ENCODE results near the gene GATA2. TPM values are rescaled to one million over a fixed set of nuclear protein-coding genes. Genes with fewer than 3 reads are reported as not detected.

GATA2 gene
- total RNA-seq, 1 donor from 2014 or later = 1.7 TPM

DNA sequence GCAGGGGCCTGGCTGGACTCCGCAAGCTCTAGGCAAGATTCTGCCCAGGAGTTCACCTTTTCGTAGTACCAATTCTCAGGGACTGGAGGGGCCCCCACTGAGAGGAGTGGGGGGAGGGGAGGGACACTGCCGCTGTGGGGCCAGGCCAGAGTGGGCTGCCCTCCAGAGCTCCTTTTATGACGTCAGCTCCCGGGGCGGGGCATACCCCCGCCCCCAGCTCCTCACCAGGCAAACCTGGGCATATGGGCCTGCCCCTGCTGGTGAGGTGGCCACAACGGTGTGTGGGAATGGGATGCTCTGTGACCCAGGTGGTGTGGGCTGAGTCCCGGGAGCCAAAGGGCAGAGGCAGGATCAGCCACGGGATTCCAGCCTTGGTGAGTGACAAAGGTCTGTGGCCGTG lies 29.6 kb downstream of the GATA2 start:
- Mint-ChIP-seq H3K36me3 (ENCODE audit: insufficient read depth) (no peaks in the 10 kb centered on the region), H3K4me3 (ENCODE audit: low read depth) (no peak overlapping the region), H3K27ac (no peak overlapping the region), H3K4me1 (ENCODE audit: low read depth) (no peaks in the 10 kb centered on the region), H3K27me3 (peaks cover 65% of the 10 kb centered on the region), H3K9me3 (ENCODE audit: low read depth) (no peaks in the 10 kb centered on the region)
- no peak for DNase-seq (ENCODE audit: low spot score, unreplicated experiment)
- TF ChIP-seq, protein P1, sequence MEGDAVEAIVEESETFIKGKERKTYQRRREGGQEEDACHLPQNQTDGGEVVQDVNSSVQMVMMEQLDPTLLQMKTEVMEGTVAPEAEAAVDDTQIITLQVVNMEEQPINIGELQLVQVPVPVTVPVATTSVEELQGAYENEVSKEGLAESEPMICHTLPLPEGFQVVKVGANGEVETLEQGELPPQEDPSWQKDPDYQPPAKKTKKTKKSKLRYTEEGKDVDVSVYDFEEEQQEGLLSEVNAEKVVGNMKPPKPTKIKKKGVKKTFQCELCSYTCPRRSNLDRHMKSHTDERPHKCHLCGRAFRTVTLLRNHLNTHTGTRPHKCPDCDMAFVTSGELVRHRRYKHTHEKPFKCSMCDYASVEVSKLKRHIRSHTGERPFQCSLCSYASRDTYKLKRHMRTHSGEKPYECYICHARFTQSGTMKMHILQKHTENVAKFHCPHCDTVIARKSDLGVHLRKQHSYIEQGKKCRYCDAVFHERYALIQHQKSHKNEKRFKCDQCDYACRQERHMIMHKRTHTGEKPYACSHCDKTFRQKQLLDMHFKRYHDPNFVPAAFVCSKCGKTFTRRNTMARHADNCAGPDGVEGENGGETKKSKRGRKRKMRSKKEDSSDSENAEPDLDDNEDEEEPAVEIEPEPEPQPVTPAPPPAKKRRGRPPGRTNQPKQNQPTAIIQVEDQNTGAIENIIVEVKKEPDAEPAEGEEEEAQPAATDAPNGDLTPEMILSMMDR (IDR thresholded peaks at IDR 0.05; ENCODE audit: unreplicated experiment) = no peak

DNA sequence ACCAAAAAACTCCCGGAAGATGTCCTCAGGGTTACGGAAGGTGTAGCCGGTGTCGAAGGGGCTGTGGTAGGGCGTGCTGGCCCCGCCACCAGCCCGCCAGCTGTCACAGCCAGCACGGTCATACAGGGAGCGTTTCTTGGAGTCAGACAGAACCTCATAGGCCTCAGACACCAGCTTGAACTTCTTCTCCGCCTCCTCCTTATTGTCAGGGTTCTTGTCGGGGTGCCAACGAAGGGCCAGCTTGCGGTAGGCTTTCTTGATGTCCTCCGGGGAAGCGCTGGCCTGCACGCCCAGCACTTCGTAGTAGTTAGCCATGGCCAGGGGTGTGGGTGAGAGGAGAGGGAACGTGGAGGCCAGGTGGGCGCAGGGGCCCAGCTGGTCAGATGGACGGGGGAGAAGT lies 30.1 kb downstream of the GATA2 start:
- Mint-ChIP-seq H3K27ac (no peak overlapping the region), H3K9me3 (ENCODE audit: low read depth) (no peaks in the 10 kb centered on the region), H3K36me3 (ENCODE audit: insufficient read depth) (no peaks in the 10 kb centered on the region), H3K4me3 (ENCODE audit: low read depth) (no peak overlapping the region), H3K4me1 (ENCODE audit: low read depth) (peaks cover under 1% of the 10 kb centered on the region), H3K27me3 (peaks cover 65% of the 10 kb centered on the region)
- DNase-seq (ENCODE audit: low spot score, unreplicated experiment) = no peak
- TF ChIP-seq, protein P1 (IDR thresholded peaks at IDR 0.05; ENCODE audit: unreplicated experiment) = no peak

DNA sequence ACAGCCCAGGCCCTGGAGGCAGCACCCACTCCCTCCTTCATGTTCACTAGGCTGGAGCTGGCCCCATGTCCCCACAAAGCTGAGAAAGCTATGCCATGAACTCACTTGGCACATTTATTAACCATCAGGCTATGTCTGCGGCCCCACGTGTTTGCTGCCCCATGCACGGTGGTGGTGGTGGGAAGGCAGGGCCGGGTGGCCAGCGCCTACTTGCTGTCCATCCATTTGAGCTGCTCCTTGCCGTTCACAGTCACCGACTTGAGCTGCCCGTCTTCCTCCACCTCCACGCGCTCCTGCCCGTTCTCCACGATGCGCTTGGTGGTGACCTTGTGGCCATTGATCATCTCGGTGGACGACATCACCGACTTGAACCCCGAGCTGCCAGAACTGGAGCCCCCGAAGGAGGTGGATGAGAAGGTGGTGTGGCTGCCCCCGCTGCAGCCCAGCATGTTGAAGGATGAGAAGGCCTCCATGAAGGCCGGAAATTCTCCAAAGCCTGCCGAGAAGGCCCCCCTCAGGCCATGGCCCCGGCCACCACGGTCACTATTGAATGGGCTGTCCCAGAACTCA lies 30.6 kb downstream of the GATA2 start:
- Mint-ChIP-seq H3K27ac (no peak overlapping the region), H3K9me3 (ENCODE audit: low read depth) (no peaks in the 10 kb centered on the region), H3K36me3 (ENCODE audit: insufficient read depth) (no peaks in the 10 kb centered on the region), H3K4me3 (ENCODE audit: low read depth) (no peak overlapping the region), H3K4me1 (ENCODE audit: low read depth) (peaks cover 3% of the 10 kb centered on the region), H3K27me3 (peaks cover 63% of the 10 kb centered on the region)
- no peak for DNase-seq (ENCODE audit: low spot score, unreplicated experiment)
- TF ChIP-seq, protein P1 (IDR thresholded peaks at IDR 0.05; ENCODE audit: unreplicated experiment) = no peak

DNA sequence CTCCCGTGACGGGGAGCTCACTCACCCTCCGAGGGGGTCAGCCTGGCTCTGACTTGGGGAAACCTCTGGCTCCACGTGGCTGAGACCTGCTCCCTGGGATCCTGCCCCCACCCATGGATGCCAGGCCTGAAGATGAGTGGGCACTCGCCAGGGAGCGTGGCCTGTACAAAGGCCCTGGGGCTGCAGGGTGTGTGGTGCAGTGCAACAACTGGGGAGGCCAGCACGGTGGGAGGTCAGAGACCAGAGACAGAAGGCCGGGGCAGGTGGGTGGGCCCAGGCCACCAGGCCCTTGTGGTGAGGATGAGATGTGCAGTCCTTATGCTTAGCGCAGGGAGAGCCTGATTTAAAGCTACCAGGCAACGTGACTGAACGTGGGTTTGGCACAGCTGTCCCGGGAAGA lies 31.3 kb downstream of the GATA2 start:
- Mint-ChIP-seq H3K27ac (no peak overlapping the region), H3K27me3 (peaks cover 56% of the 10 kb centered on the region), H3K9me3 (ENCODE audit: low read depth) (no peaks in the 10 kb centered on the region), H3K4me1 (ENCODE audit: low read depth) (peaks cover 3% of the 10 kb centered on the region), H3K36me3 (ENCODE audit: insufficient read depth) (no peaks in the 10 kb centered on the region), H3K4me3 (ENCODE audit: low read depth) (no peak overlapping the region)
- TF ChIP-seq, protein P1 (IDR thresholded peaks at IDR 0.05; ENCODE audit: unreplicated experiment) = no peak
- DNase-seq (ENCODE audit: low spot score, unreplicated experiment) = no peak

DNA sequence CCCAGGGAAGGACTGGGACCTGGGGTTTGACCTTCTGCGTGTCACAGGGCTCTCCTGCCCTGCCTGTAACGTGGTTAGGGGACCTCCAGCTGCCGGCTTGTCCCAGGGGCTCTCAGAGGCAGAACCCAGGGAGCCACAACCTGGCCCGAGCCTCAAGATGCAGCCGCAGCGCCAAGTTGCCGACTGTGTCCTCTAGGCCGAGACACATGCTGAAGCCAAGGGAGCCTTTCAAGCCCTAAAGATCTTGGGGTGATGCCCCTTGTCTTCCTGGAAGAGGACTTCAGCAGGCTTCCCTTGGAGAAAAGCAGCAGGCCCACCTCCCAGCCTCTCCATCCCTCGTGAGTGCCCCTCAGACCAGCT lies 33.6 kb downstream of the GATA2 start:
- no peak overlapping the region for H3K27ac Mint-ChIP-seq
- TF ChIP-seq, protein P1 (IDR thresholded peaks at IDR 0.05; ENCODE audit: unreplicated experiment) = no peak
- DNase-seq (ENCODE audit: low spot score, unreplicated experiment) = no peak
- peaks cover 3% of the 10 kb centered on the region for H3K4me1 Mint-ChIP-seq (ENCODE audit: low read depth)
- H3K4me3 Mint-ChIP-seq (ENCODE audit: low read depth) = no peak overlapping the region
- peaks cover 54% of the 10 kb centered on the region for H3K27me3 Mint-ChIP-seq
- H3K36me3 Mint-ChIP-seq (ENCODE audit: insufficient read depth) = no peaks in the 10 kb centered on the region
- no peaks in the 10 kb centered on the region for H3K9me3 Mint-ChIP-seq (ENCODE audit: low read depth)

All from progenitor cell of endocrine pancreas (in vitro differentiated cells).